SU-DHL-6 (cell line): Measurements from ENCODE around the gene YPEL3.

Experiments
- H2AFZ ChIP-seq: fragments of 200-600 bp; sonication (generic); 2 replicates; pipeline ENCODE4 v1.6.1; 2014; ENCODE audit warnings: low read depth, mild to moderate bottlenecking, moderate library complexity, mixed read lengths, antibody characterized with exemption, low read length; ENCODE audit not compliant: severe bottlenecking
- H3F3A ChIP-seq: fragments of 200-600 bp; shearing (Covaris generic); 2 replicates; pipeline ENCODE4 v1.6.0; 2016; ENCODE audit warnings: antibody characterized with exemption, mild to moderate bottlenecking; ENCODE audit not compliant: insufficient read depth
- H3K27ac ChIP-seq: fragments of 200-600 bp; sonication (generic); 2 replicates; pipeline ENCODE4 v1.5.1; 2016; ENCODE audit warnings: low read depth, mild to moderate bottlenecking, low read length, moderate library complexity, mixed read lengths
- H3K27me3 ChIP-seq: fragments of 200-600 bp; sonication (generic), shearing (Covaris generic); 2 replicates; pipeline ENCODE4 v1.6.0; 2014; ENCODE audit warnings: mild to moderate bottlenecking, low read length
- H3K36me3 ChIP-seq: fragments of 200-600 bp; sonication (generic); 2 replicates; pipeline ENCODE4 v1.6.1; 2014; ENCODE audit warnings: mild to moderate bottlenecking, low read length, mixed read lengths
- H3K4me2 ChIP-seq: fragments of 300-600, 200-600 bp; shearing (Covaris generic), sonication (generic); 2 replicates; pipeline ENCODE4 v1.6.0; 2014; ENCODE audit warnings: low read length, low read depth, mild to moderate bottlenecking; ENCODE audit not compliant: poor library complexity, severe bottlenecking
- H3K4me3 ChIP-seq: fragments of 200-600 bp; sonication (generic); 2 replicates; pipeline ENCODE4 v1.5.1; 2014; ENCODE audit warnings: antibody characterized with exemption, low read length, mild to moderate bottlenecking, mixed read lengths; ENCODE audit not compliant: insufficient read depth, poor library complexity, severe bottlenecking
- H3K79me2 ChIP-seq: fragments of 200-600 bp; sonication (generic); 2 replicates; pipeline ENCODE4 v1.6.1; 2014; ENCODE audit warnings: mild to moderate bottlenecking, low read length, moderate library complexity; ENCODE audit not compliant: insufficient read depth
- H3K9ac ChIP-seq: fragments of 200-600 bp; sonication (generic); 2 replicates; pipeline ENCODE4 v1.7.0; 2014; ENCODE audit warnings: mild to moderate bottlenecking, low read length
- H3K9me2 ChIP-seq: fragments of 200-600 bp; sonication (generic); replicated peaks from 2 replicates; pipeline ENCODE4 v1.6.1; 2014; ENCODE audit warnings: low read length; ENCODE audit not compliant: insufficient read depth
- H3K9me3 ChIP-seq: fragments of 200-600 bp; sonication (generic); 2 replicates; pipeline ENCODE4 v1.6.1; 2014; ENCODE audit warnings: low read length, mixed read lengths; ENCODE audit not compliant: insufficient read depth
- H4K20me1 ChIP-seq: fragments of 200-600 bp; sonication (generic); 2 replicates; pipeline ENCODE4 v1.6.1; 2014; ENCODE audit warnings: low read depth, mild to moderate bottlenecking, antibody characterized with exemption, low read length, moderate library complexity, mixed read lengths
- CTCF ChIP-seq: fragments of 200-600 bp; sonication (generic); IDR thresholded peaks from one replicate; pipeline ENCODE4 v1.5.1; 2017; ENCODE audit warnings: antibody characterized with exemption, mild to moderate bottlenecking, low read length, moderate library complexity; ENCODE audit not compliant: insufficient read depth, poor library complexity, severe bottlenecking
- EZH2phosphoT487 ChIP-seq: fragments of 200-600 bp; sonication (generic), shearing (Covaris generic); conservative IDR thresholded peaks from 2 replicates; pipeline ENCODE4 v1.6.1; 2018; ENCODE audit warnings: mild to moderate bottlenecking, antibody characterized with exemption, low read length, moderate library complexity, mixed read lengths

Gene YPEL3

DNA sequence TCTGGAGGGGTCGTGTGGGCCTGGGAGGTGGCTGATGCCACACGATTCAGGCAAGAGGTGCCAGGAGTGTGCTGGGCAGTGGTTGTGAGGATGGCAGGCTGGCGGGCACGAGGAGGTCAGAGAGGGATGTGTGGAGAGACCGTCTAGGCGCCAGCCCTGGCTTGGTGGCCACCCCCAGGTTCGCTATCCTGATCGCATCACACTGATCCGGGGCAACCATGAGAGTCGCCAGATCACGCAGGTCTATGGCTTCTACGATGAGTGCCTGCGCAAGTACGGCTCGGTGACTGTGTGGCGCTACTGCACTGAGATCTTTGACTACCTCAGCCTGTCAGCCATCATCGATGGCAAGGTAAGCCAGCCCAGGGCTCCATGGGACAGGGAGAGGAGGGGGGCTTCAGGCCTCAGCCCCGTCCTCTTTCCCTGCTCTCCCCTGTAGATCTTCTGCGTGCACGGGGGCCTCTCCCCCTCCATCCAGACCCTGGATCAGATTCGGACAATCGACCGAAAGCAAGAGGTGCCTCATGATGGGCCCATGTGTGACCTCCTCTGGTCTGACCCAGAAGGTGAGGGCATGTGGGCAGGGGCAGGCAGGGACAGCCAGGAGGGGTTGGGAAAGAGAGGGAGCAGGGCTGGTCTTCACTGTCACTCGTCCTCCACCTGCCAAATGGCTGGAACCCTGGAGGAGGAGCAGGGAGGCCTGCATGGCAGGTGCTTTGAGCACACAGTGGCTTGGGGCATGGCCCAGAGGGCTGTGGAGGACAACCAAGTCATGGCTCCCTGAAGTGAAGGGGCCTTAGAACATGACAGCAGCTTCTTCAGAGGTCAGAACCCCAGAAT, 12.6 kb downstream of the YPEL3 start:
- Histone ChIP-seq H2AFZ (no peak overlapping the region), H3K4me2 (no peak overlapping the region), H3K9me3 (no peaks in the 10 kb centered on the region), H3K27me3 (no peaks in the 10 kb centered on the region), H3K9me2 (no peaks in the 10 kb centered on the region), H4K20me1 (no peaks in the 10 kb centered on the region), H3K27ac (no peak overlapping the region), H3K36me3 (no peaks in the 10 kb centered on the region), H3F3A (peaks cover 3% of the 10 kb centered on the region; the same call in 1 of the 2 replicates), H3K4me3 (no peak overlapping the region), H3K79me2 (peaks cover 22% of the 10 kb centered on the region), H3K9ac (no peak overlapping the region)
- TF ChIP-seq CTCF = no peak
- TF ChIP-seq EZH2phosphoT487 = no peak

DNA sequence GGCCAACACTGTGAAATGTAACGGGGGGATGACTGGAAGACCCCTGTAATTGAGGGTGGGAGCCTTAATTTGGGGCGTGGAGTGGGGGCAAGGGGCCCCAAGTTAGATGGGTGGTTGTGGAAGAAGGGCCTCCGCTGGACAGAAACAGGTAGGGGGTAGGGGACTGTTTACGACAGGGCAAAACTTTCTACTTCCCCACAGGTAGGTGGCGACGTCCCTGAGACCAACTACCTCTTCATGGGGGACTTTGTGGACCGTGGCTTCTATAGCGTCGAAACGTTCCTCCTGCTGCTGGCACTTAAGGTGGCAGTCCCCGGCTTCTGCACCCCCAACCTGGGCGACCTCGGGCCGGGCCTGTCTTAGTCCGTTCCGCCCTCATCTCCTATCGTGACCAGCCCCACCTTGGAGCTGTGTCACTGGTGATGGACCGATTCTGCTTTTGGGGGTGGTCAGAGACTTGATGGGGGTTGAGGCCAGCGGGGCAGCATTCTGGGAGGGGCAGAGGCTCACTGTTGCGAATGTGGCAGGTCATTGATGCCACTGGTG, 13.4 kb downstream of the YPEL3 start:
- Histone ChIP-seq H3K36me3 (no peaks in the 10 kb centered on the region), H3K79me2 (peaks cover 30% of the 10 kb centered on the region)

GRCh38 chr16:30079480-30079879, 16.5 kb downstream of the YPEL3 start:
- Histone ChIP-seq H3K27ac (no peak overlapping the region), H3K9ac (no peak overlapping the region), H4K20me1 (no peaks in the 10 kb centered on the region; the same call in 1 of the 2 replicates), H3K79me2 (peaks cover 47% of the 10 kb centered on the region), H3K9me3 (no peaks in the 10 kb centered on the region), H3K27me3 (no peaks in the 10 kb centered on the region), H3K4me2 (no peak overlapping the region), H3K4me3 (no peak overlapping the region), H3K9me2 (no peaks in the 10 kb centered on the region), H3F3A (peaks cover 11% of the 10 kb centered on the region), H2AFZ (no peak overlapping the region), H3K36me3 (no peaks in the 10 kb centered on the region)
- no peak for TF ChIP-seq EZH2phosphoT487
- TF ChIP-seq CTCF = no peak

More for the DNA sequence above, 13.4 kb downstream of the YPEL3 start:
- Histone ChIP-seq H3K4me2 (no peak overlapping the region), H3K9me2 (no peaks in the 10 kb centered on the region), H4K20me1 (no peaks in the 10 kb centered on the region), H3K27me3 (no peaks in the 10 kb centered on the region), H2AFZ (no peak overlapping the region), H3F3A (peaks cover 3% of the 10 kb centered on the region; the same call in 1 of the 2 replicates), H3K27ac (no peak overlapping the region), H3K9me3 (no peaks in the 10 kb centered on the region), H3K4me3 (no peak overlapping the region), H3K9ac (no peak overlapping the region)
- TF ChIP-seq CTCF (no peak), EZH2phosphoT487 (no peak)
